GM19467 (cell line): ENCODE data around the gene CHL1.

Experiments
- ATAC-seq: cut with Tn5 transposase; IDR thresholded peaks from one replicate; pipeline ENCODE4 v1.9.1; 2021; ENCODE audit warnings: mild to moderate bottlenecking, moderate library complexity; ENCODE audit not compliant: unreplicated experiment

Gene CHL1, protein sequence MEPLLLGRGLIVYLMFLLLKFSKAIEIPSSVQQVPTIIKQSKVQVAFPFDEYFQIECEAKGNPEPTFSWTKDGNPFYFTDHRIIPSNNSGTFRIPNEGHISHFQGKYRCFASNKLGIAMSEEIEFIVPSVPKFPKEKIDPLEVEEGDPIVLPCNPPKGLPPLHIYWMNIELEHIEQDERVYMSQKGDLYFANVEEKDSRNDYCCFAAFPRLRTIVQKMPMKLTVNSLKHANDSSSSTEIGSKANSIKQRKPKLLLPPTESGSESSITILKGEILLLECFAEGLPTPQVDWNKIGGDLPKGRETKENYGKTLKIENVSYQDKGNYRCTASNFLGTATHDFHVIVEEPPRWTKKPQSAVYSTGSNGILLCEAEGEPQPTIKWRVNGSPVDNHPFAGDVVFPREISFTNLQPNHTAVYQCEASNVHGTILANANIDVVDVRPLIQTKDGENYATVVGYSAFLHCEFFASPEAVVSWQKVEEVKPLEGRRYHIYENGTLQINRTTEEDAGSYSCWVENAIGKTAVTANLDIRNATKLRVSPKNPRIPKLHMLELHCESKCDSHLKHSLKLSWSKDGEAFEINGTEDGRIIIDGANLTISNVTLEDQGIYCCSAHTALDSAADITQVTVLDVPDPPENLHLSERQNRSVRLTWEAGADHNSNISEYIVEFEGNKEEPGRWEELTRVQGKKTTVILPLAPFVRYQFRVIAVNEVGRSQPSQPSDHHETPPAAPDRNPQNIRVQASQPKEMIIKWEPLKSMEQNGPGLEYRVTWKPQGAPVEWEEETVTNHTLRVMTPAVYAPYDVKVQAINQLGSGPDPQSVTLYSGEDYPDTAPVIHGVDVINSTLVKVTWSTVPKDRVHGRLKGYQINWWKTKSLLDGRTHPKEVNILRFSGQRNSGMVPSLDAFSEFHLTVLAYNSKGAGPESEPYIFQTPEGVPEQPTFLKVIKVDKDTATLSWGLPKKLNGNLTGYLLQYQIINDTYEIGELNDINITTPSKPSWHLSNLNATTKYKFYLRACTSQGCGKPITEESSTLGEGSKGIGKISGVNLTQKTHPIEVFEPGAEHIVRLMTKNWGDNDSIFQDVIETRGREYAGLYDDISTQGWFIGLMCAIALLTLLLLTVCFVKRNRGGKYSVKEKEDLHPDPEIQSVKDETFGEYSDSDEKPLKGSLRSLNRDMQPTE (N-terminal part only)

DNA sequence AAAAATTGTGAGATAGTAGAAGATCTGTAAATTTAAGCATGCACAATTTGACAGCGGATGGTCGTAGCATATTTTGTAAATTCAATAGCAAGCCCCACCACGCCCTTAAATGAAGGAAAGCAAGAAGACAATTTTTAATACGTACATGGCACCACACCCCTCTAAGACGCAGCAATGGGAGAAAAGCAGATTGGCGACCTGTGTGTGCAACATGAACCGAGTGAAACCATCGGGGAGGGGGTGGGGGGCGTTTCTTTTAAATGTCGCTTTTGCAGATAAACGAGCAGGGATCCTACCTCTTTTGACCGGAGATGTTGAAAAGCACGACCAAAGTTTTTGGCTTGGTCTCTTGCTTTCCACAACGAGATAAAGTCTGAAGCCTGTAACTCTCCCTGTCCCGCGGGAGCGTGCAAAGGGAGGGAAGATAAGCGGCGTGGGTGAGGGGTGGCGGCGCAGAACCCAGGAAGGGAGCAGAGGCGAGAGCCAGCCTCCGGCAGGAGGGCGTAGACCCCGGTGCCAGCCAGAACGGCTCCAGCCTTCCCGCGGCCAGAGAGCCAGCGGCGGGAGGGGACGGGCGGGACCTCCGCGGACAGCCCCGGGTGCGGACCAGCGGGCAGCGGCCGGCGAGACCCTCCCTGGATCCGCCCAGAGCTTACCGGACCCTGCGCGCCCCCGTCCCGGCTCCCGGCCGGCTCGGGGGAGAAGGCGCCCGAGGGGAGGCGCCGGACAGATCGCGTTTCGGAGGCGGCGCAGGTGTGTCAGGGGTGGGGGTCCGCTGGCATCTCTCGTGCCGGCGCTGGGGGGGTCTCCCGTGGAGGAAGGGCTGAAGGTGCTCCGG is at the start of gene CHL1:
TSS of gene CHL1 (plus strand) at position 453 of the 838 bp plus-strand sequence. CDS start 123,014 bp downstream, outside the sequence.
- peak; percentile 28 for ATAC-seq

DNA sequence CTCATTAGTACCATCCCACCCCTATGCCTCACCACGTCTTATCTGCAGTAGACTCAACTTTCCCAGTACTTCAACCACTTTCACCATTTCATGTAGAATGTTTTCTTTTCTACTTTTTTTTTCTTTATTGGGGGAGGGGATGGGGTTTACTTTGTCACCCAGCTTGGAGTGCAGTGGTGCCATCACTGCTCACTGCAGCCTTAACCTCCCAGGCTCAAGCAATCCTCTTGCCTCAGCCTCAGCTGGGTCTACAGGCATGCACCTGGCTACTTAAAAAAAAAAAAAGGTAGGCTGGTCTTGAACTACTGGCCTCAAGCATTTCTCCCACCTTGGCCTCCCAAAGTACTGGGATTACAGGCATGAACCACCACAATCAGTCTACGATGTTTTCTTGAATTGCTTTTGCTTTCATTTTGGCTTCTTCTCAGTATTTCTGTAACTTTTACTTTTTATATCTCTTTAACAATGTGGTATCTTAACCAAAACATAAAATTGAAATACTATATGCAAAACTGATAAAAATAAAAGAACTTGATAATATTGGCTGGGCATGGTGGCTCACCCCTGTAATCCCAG is 44.9 kb upstream of the CHL1 start:
- ATAC-seq: no peak

DNA sequence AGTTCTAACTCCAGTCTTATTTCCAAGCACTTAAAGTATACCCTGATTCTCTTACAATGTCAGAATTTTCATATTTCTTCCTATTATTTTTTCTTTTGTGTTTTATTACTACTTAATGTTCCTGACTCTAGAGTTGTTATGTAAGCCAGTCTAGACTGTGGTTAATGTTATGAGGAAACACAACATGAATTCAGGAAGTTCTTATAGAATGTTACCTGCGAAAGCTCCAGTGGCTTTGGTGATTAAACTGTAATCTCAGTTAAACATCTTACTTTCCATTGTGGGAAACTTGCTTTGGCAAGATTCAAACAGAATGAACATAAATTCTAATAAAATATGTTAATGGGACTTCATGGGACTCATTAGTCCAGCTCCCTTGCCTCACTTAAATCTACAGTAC is 36.6 kb upstream of the CHL1 start:
- no peak for ATAC-seq

DNA sequence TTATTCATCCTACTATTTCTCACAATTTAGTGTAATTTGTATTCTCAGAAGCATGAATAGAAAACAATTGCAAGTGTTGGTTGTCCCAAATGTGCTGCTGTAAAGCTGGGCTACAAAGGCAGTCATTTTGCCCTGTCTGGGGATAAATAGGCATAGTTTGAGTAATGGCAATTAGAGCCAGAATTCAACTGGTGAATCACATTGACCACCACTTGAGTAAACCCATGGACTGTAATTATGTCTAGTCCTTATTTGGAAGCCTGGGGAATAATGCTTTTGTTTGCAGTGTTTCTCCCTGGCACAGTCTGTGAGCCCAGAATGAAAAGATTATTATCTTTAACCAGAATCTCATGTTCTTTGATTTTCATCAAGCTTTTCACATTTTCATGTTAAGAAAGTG is 30.5 kb upstream of the CHL1 start:
- ATAC-seq: no peak

DNA sequence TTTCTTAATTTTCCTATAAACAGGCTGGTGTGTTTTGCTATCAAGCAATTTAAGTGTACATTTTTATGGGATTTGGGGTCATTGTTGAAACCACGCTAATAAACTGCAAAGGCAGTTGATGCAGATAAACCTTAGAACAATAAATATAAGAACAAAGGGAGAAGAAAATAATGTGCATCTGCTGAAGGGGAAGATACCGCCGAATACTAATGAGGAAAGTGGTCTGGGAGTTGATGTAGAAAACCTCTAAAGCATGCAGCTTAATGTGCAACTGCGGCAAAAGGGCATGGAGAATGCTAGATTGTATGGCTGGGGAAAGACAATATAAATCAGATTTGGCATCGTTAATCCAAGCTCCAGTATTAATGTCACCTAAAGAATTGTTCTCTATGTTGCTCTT is 29.8 kb upstream of the CHL1 start:
- ATAC-seq: no peak

DNA sequence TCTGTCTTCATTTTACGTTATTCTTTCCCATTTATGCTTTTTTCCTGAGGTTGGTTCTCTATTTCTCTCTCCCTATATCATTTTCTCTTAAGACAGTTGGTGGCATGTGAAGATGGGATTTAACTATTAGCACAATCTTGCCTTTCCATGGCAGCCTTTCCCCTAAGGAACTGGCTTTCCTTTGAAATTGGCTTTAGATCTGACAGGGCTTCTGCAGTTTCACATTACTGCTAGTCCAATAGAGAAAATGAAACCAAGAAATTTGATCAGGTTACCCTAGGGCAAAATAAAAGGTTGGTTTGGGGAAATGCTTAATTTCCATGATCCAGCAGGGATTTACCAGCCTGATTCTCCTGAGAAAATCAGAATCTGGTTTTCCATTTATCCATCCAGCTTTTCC is 22.7 kb upstream of the CHL1 start:
- peak; percentile 72 for ATAC-seq

DNA sequence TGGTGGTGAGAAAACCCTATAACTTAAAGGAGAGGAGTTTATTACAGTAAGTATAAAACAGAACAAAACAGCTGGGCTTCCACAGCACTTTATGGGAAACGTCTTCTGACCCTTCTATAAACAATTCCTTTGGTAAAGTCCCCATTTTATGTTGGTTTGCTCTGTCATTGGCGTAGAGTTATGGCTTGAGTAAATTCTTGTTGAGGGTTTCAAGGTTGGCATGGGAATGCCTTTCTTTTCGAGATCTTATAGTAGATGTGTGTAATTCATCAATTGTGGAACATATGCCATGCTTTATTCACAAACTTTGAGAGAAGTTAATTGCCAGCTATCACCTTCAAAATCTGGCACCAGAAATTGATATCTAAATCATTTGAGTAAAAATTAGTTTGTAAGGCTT is 11.6 kb upstream of the CHL1 start:
- ATAC-seq: no peak

DNA sequence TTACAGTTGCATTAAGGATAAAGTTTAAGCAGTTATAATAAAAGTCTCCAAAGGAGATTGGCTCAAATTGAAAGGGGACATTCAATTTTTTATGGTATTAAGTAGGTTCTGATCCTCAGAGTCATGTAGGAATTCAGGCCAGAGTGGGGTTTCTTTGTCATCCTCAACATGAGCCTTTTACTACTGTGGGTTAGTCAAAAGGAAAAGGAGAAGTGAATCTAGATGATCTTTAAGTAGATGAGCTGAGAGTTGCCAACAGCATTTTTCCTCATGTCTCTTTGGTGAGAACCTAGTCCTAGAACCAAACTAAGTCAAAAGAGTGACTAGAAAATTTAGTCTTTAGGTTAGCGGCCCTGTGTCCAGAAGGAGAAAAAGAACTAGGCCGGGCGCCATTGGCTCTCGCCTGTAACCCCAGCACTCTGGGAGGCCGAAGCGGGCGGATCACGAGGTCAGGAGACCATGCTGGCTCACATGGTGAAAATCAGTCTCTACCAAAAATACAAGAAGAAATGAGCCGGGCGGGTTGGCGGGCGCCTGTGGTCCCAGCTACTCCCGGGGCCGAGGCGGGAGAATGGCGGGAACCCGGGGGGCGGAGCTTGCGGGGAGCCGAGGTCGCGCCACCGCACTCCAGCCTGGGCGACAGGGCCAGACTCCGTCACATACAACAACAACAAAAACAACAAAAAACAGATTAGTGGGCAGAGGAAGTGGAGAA is 4.2 kb upstream of the CHL1 start:
- ATAC-seq: no peak

DNA sequence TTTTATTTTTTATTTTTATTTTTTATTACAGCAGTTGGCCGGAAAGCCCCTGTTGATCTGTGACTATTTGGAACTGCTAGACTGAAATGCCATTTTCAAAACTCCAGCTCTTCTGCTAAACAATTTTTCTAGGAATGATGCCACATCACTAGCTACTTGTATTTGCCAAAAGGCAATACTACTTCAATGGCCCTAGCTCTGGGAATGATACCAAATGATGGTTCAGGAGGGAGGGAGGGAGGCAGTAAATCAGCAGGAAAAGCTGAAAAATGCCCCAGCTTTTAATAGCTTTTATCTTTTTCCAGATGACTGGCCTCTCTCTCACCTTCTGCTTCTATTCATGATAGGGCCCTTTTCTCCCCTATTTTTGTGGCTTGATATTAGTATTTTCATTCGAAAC is 2.6 kb upstream of the CHL1 start:
- no peak for ATAC-seq

DNA sequence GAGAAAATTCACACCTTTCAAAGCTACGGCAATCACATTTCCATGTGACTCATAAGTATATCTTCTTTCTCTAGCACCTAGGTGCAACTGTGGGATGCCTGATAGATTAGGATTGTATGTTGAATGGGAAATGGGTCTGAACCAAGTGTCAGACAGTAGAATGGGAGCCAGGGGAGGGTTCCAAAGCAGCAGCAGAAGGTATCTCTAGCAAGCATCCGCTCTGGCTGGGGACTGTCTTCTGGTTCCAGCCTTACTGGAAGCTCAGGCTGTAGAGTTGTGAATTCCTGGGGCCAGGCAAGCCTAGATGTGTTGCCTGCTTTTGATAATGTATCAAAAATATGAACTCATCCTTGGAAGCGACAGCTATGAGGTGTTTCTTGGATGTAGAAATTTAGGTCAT is 2.1 kb upstream of the CHL1 start:
- ATAC-seq: no peak

DNA sequence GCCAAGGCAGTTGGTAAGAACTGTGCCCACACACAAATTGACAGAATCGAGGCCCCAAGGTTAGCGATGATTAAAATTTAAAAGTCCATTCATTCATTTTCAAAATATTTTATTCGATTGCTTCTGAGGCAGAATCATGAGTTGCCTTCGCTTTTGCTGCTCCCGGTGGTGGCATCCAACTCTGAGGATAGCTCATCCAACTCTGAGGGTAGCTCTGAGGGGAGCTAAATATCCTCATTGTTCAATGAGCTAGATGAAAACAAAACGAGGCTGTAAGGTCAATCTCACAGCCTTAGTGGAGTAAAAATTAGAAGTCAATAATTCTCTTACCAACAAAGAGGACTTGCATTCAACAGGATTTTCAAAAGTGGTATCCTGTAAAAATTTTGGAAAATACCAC is 897 bp upstream of the CHL1 start:
- ATAC-seq: no peak

DNA sequence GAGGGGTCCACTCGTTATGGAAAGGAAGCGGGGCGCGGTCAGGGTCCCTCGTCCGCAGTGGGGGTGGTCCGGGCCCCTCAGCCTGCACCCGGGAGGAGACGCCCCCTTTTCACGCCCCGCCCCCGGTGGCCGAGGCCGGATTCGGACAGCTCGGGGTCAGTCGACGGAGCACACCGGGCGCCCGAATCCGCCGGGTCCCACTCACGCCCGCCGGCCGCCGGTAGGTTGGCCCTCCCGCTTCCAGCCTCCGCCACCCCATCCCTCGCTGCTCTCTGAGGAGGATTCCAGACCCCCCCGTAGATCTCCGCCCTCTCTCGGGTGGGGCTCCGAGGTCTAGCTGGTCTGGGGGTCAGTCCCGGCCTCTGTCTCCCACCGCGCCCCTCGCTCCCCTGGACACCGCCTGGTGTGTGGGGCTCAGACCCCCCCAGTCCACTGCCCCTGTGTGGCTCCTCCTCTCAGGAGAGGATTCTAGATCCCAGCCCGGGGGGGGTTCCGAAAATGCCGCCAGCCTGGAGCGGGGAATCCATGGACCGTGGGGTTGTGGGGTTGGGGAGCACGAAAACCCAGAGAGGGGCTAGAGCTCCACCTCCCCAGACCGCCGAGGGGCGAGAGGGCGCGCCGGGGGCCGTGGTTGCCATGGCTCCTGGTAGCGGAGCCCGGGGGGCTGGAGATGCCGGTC is 725 bp downstream of the CHL1 start:
- ATAC-seq: peak; percentile 25

DNA sequence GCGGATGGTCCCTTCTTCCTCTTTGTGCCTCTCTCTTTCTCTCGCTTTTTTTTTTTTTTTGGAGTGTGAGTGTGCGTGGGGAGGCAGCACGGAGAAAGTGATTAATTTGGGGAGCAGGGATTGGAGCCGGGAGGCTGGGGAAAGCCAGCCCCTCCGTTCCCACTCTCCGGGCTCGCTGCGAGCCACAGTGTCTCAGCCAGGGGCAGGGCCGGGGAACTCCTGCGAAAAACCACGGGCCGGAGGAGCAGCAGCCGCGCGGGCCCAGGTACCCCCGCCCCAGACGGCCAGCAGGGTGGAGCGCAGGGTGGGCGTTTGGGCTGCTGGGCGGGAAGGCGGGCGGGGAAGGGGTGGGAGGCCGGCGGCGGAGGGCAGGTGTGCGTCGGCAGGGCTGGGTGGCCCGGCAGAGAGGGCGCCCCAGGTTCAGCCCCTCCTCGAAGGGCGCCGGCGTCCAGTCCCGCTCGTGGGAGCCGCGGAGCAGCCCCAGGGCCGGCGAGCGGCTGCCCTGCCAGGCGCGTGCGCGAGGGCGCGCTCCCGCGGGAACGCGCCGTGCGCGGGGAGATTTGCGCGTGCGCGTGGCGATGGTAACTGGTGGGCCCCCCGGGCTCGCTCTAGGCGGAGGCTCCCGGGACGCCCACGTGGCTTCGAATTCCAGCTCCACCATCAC is 1.4 kb downstream of the CHL1 start:
- peak; percentile 42 for ATAC-seq

DNA sequence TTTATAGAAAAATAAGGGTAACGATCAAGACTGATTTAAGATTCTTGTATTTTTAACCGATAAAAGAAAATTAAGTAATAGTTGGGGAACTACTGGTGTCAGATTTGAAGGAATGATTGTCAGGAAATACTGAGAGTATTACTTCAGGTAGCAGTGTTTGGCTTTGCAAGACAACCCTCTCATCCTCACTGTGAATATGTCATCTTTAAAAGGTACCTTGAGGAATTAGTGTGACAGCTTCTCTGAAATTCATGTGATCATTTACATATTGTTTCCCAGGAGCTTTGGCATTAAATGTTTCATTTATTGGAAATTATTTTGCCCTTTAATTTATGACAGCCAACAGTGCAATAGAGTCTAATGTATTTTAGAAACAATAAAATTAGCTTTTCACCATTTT is 3.3 kb downstream of the CHL1 start:
- no peak for ATAC-seq

DNA sequence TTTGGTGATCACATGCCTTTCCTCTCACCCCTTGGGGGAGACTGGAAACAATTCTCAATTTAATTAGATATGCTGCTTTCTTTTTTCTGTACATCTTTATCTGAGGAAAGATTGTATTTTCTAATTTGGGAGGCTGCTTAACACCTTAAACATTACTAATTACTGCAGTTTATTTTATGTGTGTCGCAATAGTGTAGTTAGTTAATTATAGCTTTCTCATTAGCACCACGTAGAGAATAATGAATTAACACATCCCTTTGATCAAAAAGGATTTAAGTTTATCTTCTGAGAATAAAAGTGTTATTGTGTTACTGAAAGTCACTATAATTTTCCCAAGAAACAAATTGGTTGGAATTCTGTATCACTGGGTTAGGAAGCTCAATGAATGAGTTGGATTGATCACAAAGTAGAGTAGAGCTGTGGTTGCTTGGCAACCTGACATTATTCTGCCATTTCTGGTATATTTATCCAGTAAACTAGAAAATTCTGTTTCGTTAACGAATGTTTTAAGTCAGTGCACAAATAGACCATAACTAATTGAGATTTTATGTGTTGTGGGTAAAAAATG is 4.3 kb downstream of the CHL1 start:
- no peak for ATAC-seq

DNA sequence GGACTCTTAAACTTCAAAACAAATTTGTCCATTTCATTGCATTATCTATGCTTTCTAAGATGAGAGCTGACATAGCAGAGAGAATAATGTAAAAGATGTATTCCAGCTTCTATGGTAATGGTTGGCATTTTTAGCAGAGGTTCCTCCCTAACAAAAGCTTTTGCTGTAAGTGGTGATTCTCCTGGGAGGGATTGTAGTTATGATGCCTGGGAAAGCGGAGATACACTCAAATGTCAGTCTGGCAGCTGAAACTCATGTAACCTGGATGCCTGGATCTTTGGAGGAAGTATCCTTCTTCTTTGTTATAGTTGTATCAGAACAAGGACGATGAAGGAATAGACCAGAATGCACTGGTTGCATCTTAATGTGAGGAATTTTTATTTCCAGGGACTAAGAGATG is 7.5 kb downstream of the CHL1 start:
- ATAC-seq: no peak

DNA sequence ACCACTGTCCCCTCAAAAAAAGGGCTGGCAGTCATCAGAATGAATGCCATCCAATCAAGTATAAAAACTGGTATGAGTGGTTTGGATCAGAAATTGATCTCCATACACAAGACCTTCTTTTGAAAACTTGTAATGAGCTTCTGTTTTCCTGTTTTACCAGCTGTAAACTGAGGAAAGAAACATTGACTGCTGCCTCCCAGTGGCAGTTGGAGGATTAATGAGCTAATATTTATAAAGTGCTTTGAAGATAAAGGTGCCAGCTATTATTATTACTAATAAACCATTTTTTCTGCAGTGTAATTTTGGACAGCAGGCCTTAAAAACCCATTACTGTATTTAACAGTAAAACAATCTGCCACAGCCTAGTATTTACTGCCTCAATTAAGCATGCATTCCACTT is 11.4 kb downstream of the CHL1 start:
- no peak for ATAC-seq

DNA sequence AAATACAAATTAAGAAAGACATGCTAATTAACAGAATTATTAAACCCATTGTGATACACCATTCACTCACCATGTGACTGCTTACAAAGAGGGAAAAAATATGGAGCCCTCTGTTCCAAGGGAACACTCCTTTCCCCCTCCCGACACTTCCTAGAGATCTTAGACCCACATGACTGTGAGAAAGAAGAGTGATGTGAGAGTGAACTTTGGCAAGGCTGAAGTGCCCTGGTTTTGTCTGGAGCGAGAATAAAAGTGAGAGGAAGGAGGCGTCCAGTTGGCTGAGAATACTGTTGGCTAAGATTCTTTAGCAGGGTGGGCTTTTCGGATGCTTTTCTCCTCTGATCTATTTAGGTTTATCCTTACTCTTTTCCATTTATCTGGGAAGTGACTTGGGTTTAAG is 14.1 kb downstream of the CHL1 start:
- no peak for ATAC-seq
